ENCODE data around the gene DPP10.
"Not testable (repeated sequence)": the region's sequence is repeated elsewhere in the genome, so short reads cannot be mapped to it uniquely, and the experiment has no call there.

DPP10 gene

DNA sequence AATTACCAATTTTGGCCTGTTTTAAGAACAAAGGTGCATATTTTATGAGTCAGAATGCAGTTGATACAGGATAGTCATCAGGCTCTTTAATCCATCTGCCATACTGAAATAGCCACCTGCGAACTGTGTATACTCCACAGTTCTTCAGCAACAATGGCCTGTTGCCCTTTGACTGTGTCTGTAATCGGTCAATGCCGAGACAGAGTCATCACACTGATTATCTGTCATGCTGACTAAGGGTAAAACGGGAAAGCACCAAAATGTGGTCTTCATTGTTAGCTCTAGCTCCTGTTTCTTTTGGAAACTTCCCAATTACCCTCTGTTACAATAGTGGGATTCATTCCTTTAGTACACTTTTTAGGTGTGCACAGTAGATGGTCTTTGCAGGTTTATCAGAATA is 871.7 kb downstream of the DPP10 start:
- no peak for DNase-seq

GRCh38 chr2:115327061-115327460 is 884.6 kb downstream of the DPP10 start:
- DNase-seq: no peak

DNA sequence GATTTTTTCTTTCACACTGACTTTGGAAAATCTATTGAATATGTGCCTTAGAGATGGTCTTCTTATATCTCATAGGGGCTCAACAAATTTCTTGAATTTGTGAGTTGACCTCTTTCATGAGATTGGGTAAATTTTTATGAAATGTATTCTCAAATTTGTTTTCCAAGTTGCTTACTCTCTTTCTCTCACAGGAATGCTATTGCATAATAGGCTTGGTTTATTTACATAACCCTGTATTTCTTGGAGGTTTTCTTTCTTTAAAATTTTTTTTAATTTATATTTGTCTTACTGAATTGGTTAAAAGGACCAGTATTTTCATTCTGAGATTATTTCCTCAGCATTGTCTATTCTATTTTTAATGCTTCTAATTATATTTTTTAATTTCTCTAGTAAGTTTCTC is 917.1 kb downstream of the DPP10 start:
- DNase-seq: no peak

DNA sequence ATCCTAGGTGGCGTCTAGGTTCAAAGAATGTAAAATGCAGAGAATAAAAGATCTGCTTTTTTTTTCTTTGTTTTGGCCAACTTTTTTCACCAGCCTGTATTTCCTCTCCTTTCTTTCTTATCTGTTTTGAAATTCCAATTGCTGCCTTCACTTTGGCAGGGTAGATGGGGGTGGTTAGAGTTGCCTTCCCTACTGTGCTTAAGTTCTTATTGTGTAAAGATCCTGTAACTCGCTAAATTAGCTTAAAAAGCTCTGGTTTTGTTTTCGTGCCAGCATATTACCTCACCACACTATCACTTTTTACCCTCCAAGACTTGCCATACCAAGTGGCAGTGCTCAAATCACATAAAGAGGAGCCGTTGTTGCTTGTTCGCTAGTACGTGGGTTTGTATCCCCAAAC is 921.7 kb downstream of the DPP10 start:
- DNase-seq: no peak

DNA sequence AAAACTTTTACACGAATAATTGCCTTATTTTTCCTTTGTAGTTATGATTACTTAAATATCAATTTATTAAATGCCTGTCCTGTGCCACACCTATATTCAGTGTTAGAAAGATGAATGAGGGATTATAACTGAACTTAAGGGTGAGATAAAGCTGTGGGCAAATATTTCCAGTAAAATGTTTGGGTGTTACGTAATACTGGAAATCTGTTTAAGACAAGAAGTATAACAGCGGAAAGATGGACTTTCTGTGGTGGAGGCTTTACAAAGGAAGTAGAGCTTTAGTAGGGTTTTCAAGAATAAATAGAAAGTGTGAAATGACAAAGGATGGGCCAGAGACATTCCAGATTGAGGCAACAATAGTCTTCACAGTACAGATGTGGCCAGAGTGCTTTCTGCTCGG is 927.0 kb downstream of the DPP10 start:
- DNase-seq: no peak

- DNase-seq: no peak
Measured at GRCh38 chr2:115374981-115375380, 932.5 kb downstream of the DPP10 start.

DNA sequence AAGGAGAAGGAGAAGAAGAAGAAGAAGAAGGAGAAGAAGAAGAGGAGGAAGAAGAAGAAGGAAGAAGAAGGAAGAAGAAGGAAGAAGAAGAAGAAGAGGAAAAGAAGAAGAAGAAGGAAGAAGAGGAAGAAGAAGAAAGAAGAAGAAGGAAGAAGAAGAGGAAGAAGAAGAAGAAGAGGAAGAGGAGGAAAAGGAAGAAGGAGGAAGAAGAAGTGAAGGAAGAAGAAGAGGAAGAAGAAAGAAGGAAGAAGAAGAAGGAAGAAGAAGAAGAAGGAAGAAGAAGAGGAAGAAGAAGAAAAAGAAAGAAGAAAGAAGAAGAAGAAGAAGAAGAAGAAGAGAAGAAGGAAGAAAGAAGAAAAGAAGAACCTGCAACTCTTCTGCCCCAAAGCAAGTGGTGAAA is 942.0 kb downstream of the DPP10 start:
- no peak for DNase-seq

- no peak for DNase-seq
Measured at GRCh38 chr2:115386465-115386864, 944.0 kb downstream of the DPP10 start.

GRCh38 chr2:115389024-115389423 is 946.6 kb downstream of the DPP10 start:
- no peak for DNase-seq

DNA sequence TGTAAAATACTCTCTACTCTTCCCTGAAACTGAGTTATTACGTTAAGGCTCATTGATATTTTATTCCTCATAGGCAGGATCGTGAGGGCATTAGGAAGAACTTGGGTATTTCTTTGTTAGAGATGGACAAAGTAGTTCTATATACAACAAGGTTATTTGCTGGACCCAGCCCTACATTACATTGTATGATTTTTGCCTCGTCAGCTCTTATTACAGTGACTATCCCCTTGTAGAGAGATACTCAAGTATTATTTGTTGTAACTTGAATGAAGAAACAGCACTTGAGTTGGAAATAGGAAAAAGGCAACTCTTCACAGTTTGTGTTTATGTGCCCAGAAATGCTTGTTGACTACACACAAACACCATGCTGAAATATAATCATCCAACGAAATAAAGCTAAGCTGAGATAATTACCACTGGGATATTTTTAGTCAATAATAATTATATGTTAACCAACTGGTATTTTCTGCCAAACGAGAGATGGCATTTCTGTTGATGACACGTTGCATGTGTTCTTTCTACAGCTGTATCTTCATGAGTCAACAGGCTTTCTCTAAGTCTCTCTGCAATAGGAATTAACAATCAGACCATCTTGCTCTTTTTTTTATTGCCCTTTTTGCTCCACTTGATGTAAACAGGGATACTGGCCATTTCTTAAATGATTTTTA is 947.6 kb downstream of the DPP10 start:
- DNase-seq: no peak

DNA sequence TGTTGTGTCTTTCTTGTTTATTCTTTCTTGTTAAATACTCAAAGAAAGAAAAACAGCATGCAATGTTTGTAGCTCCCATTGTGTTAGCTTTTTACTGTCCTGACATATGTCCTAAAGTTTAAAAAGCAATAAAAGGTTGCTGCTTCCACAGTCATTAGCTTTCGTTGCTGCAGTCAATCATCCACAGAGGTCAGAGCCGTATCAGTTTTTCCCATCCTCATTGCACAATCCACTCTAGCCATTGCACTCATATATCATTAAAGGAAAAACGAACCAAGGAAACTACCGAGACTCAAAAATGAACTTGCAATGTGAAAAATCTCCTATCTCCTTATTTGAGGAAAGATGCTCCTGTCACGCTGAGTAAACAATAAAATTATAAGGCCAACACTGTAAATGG is 954.1 kb downstream of the DPP10 start:
- no peak for DNase-seq

GRCh38 chr2:115400940-115401339 is 958.5 kb downstream of the DPP10 start:
- DNase-seq: no peak

DNA sequence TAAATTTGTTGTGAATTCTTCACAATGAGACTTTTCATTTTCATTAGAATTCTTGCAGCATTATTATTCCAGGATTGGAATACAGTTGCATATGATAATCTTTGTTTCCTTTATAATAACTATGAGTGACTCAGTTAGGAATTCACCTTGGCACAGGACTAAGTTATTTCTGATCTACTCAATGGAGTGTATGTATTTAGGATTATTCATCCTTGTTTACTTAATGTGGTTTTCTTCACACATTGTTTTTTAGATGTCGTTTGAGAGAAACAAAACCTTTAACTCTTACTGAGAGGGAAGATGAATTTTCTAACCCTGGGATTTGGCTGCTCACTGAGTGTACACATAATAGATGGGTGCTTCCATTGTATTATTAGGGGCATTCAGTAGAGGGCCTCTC is 970.1 kb downstream of the DPP10 start:
- no peak for DNase-seq

DNA sequence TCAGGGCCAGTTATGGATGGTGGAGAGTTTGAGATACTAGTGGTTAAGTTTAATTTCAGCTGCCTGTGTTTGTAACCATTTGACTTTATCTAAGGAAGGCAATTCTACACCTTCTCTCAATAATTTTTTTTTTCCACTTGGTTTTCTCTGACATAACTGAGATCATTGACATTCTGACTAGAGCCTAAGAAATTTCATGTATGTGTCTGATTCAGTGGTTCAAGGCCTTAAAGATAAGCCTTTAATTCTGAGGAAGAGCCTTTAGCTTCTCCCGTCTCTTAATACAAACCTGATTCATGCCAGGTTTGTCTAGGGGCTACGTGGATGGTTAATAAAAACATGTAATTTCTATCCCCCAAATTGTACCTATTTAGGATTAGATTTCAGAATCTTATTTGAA is 971.4 kb downstream of the DPP10 start:
- no peak for DNase-seq

DNA sequence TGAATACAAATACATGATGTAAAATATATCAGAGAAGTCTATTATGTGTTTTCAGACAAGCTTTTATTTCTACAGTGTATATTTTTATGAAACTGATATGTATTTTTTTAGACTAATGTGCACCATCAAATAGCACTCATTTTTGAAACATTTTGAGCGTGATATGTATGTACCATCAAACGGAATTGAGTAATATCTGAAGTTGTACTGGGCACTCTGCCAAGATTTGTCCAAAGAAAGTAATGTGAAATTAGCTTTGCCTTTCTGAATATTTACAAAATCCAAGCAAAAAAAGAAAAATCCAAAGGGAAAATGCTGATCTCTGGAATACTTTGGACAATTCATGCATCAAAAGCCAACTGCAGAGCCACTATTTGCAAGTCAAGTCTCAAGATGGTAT is 972.0 kb downstream of the DPP10 start:
- DNase-seq: no peak

DNA sequence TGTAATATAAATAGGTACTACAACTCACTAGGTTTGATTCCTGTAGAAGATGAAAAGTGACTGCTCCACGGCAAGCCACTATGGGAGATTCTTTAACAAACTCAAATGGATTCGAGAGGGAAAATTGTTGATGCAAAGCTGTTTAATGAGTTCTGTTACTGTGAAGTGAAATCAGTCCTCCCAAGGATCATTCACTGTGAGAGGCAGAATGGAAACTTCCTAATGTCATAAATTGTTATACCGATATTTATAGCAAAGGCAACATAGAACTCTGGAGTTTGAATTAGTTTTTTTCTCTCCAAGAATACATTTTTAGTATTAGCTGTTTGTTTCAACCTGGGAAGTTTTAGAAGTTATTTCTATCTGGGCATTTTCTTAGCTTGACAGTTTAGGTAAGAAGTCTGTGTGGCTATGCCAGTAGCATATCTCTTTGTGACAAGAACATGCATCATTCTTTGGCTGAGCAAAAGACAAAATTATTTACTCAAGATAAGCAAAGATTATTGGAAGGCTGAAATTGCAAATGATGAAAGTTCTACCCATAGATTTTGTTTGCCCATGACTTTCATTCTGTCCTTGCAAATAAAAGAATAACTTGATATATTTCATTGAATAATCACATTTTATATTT is 979.7 kb downstream of the DPP10 start:
- DNase-seq: no peak

- no peak for DNase-seq
Measured at GRCh38 chr2:115427436-115427835, 985.0 kb downstream of the DPP10 start.

GRCh38 chr2:115440746-115441145 is 998.3 kb downstream of the DPP10 start:
- DNase-seq: not testable (repeated sequence)

GRCh38 chr2:115443539-115444185 is 1001.2 kb downstream of the DPP10 start:
- DNase-seq: no peak

- DNase-seq: no peak
Measured at GRCh38 chr2:115460008-115460407, 1017.6 kb downstream of the DPP10 start.

- DNase-seq: no peak
Measured at GRCh38 chr2:115480741-115481140, 1038.3 kb downstream of the DPP10 start.

DNA sequence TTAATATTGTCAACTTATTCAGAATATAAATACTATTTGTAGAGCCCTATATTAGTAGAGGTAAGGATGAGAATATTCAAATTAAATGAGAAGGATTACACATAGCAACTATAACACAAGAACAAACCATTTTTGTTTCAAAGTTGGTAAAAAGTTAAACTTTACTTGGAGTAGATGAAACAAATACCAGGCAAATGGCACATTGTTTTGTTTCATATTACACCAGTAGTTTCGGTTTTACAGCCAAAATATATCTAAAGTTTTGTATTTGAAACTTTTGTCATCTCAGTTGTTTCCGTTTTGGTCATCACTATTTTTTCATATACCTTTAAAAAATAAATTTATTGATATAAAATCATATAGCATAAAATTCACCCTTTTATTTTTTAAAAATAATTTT is 1039.4 kb downstream of the DPP10 start:
- DNase-seq: no peak

DNA sequence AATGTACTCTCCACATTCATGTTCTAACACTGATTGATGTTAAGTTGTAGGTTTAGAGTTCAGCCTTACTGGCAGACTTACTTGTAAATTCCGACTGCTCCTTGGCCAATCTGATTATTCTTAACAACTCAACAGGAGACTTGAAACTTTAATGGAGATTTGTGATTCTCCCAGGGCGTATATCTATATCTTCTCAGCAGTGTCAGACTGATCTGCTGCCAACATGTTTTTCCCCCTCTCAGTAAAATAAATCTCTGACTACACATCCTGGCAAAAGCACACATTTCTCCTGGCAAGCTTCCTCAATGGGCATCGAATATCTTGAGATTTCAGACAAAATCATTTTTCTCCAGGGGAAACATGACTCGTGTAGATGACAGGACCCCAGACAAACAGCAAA is 1041.2 kb downstream of the DPP10 start:
- no peak for DNase-seq

- DNase-seq: no peak
Measured at GRCh38 chr2:115484486-115484885, 1042.0 kb downstream of the DPP10 start.

GRCh38 chr2:115484983-115485382 is 1042.5 kb downstream of the DPP10 start:
- no peak for DNase-seq

Measured in NCI-H1105 (cell line).